IMR-90 (cell line): Measurements from ENCODE around the gene CTIF. TPM values are rescaled to one million over a fixed set of nuclear protein-coding genes. Genes with fewer than 3 reads are reported as not detected.

Experiments used
- ATAC-seq: fragments of 200-7000 bp; cut with Tn5 transposase; 2 replicates; pipeline ENCODE4 v1.9.1; 2020; ENCODE audit warnings: low read depth, mild to moderate bottlenecking, moderate library complexity
- BruUV-seq: library from RNA; stranded (reverse); fragments of 400-500 nt; replicated peaks from 2 replicates; lab custom pipeline; 2021; lab: Mats Ljungman, UMichigan
- CTCF ChIA-PET: fragments of 300-600 bp; formaldehyde crosslinking; extraction: SDS; loops from one replicate; lab custom pipeline; 2021; ENCODE audit warnings: antibody characterized with exemption; lab: Yijun Ruan, JAX
- POLR2A ChIA-PET: fragments of 300-600 bp; sonication (Branson Sonifier 250); formaldehyde crosslinking; loops from one replicate; lab custom pipeline; 2022; ENCODE audit warnings: antibody characterized with exemption; ENCODE audit not compliant: unreplicated experiment; lab: Charles Lee
- DNase-seq: peaks from one replicate; pipeline ENCODE4 v3.0.0; 2013
- H2AFZ ChIP-seq: replicated peaks from 2 replicates; pipeline ENCODE3; 2013; ENCODE audit warnings: low read length, mild to moderate bottlenecking; ENCODE audit not compliant: poor library complexity
- H2AK5ac ChIP-seq: 2 replicates; pipeline ENCODE4 v1.6.1; 2013; ENCODE audit warnings: low read depth, low read length, inconsistent platforms
- H2AK9ac ChIP-seq: replicated peaks from 2 replicates; pipeline ENCODE3; 2013; ENCODE audit warnings: mild to moderate bottlenecking, low read depth, low read length, moderate library complexity; ENCODE audit not compliant: poor library complexity
- H2BK120ac ChIP-seq: 2 replicates; pipeline ENCODE4 v1.6.1; 2013; ENCODE audit warnings: low read depth, low read length, inconsistent platforms
- H2BK15ac ChIP-seq: 3 replicates; pipeline ENCODE4 v1.6.1; 2013; ENCODE audit warnings: low read depth, low read length, inconsistent platforms
- H2BK20ac ChIP-seq: 2 replicates; pipeline ENCODE4 v1.6.1; 2013; ENCODE audit warnings: low read depth, mild to moderate bottlenecking, inconsistent platforms, low read length, moderate library complexity
- H2BK5ac ChIP-seq: 2 replicates; pipeline ENCODE4 v1.6.1; 2013; ENCODE audit warnings: mild to moderate bottlenecking, low read depth, low read length, inconsistent platforms; ENCODE audit not compliant: poor library complexity, severe bottlenecking
- H3K14ac ChIP-seq: replicated peaks from 2 replicates; pipeline ENCODE4 v1.6.1; 2013; ENCODE audit warnings: low read depth, low read length, inconsistent platforms
- H3K18ac ChIP-seq: 2 replicates; pipeline ENCODE4 v1.6.1; 2013; ENCODE audit warnings: low read depth, low read length, control low read depth
- H3K23ac ChIP-seq: 2 replicates; pipeline ENCODE4 v1.6.1; 2013; ENCODE audit warnings: low read depth, low read length, inconsistent platforms
- H3K27ac ChIP-seq: 2 replicates; pipeline ENCODE4 v1.5.1; 2013; ENCODE audit warnings: mild to moderate bottlenecking, control low read depth, low read length; ENCODE audit not compliant: insufficient read depth
- H3K27me3 ChIP-seq: 2 replicates; pipeline ENCODE4 v1.6.1; 2013; ENCODE audit warnings: low read length; ENCODE audit not compliant: control insufficient read depth, insufficient read depth
- H3K36me3 ChIP-seq: 2 replicates; pipeline ENCODE4 v1.6.1; 2013; ENCODE audit warnings: low read length, mixed read lengths; ENCODE audit not compliant: control insufficient read depth, insufficient read depth
- H3K4ac ChIP-seq: 2 replicates; pipeline ENCODE4 v1.6.1; 2013; ENCODE audit warnings: low read depth, low read length, inconsistent platforms
- H3K4me1 ChIP-seq: 2 replicates; pipeline ENCODE4 v1.6.1; 2013; ENCODE audit warnings: low read length, mixed read lengths; ENCODE audit not compliant: control insufficient read depth, insufficient read depth
- H3K4me2 ChIP-seq: 2 replicates; pipeline ENCODE4 v1.6.1; 2013; ENCODE audit warnings: low read depth, mild to moderate bottlenecking, control low read depth, low read length, moderate library complexity
- H3K4me3 ChIP-seq: 2 replicates; pipeline ENCODE4 v1.5.1; 2013; ENCODE audit warnings: low read depth, mild to moderate bottlenecking, control low read depth, low read length, moderate library complexity; ENCODE audit not compliant: insufficient read depth
- H3K56ac ChIP-seq: 2 replicates; pipeline ENCODE4 v1.6.1; 2013; ENCODE audit warnings: low read length, inconsistent platforms; ENCODE audit not compliant: insufficient read depth; ENCODE audit errors: extremely low read depth
- H3K79me1 ChIP-seq, 2 experiments: 2 replicates each; pipeline ENCODE4 v1.6.1; 2013; ENCODE audit warnings: low read length in 2 of 2, inconsistent platforms in 1 of 2, low read depth in 1 of 2
- H3K9ac ChIP-seq: 2 replicates; pipeline ENCODE4 v1.6.1; 2013; ENCODE audit warnings: low read depth, low read length, control low read depth
- H3K9me1 ChIP-seq: 2 replicates; pipeline ENCODE4 v1.6.1; 2013; ENCODE audit warnings: low read length, inconsistent platforms; ENCODE audit not compliant: insufficient read depth
- H3K9me3 ChIP-seq: 2 replicates; pipeline ENCODE4 v1.6.1; 2013; ENCODE audit warnings: low read length; ENCODE audit not compliant: control insufficient read depth, insufficient read depth
- H4K20me1 ChIP-seq: 2 replicates; pipeline ENCODE4 v1.6.1; 2013; ENCODE audit warnings: low read length, inconsistent platforms; ENCODE audit not compliant: insufficient read depth
- H4K5ac ChIP-seq: 2 replicates; pipeline ENCODE4 v1.6.1; 2013; ENCODE audit warnings: mild to moderate bottlenecking, low read depth, low read length, control low read depth
- H4K8ac ChIP-seq, 2 experiments: 2 replicates each; pipeline ENCODE4 v1.6.1; 2013; ENCODE audit warnings: low read depth in 2 of 2, low read length in 2 of 2, control low read depth in 1 of 2, inconsistent platforms in 1 of 2
- H4K91ac ChIP-seq: 2 replicates; pipeline ENCODE4 v1.6.1; 2013; ENCODE audit warnings: low read depth, low read length, inconsistent platforms; ENCODE audit not compliant: insufficient read depth
- CHD1 ChIP-seq: IDR thresholded peaks from 2 replicates; pipeline ENCODE4 v1.6.1; 2012; ENCODE audit warnings: low read depth, low read length, improper control_type of control experiment
- ELK1 ChIP-seq: fragments of 150-350 bp; IDR thresholded peaks from 2 replicates; pipeline ENCODE4 v1.6.1; 2016; ENCODE audit warnings: low read depth, mild to moderate bottlenecking, low read length, moderate library complexity, borderline replicate concordance
- MAFK ChIP-seq: IDR thresholded peaks from 2 replicates; pipeline ENCODE4 v1.6.1; 2012; ENCODE audit warnings: low read depth, low read length, improper control_type of control experiment
- SMC3 ChIP-seq: fragments of 150-350 bp; IDR thresholded peaks from 2 replicates; pipeline ENCODE4 v1.6.1; 2016; ENCODE audit warnings: low read depth, mild to moderate bottlenecking, antibody characterized with exemption, low read length, moderate library complexity
- WGBS, 2 experiments: methylation state at CpG; one replicate each; pipeline versions ENCODE4 v1.1.5 to v1.1.7; 2013; ENCODE audit warnings: missing lambda C conversion rate in 2 of 2; ENCODE audit not compliant: insufficient read length in 1 of 2; ENCODE audit errors: extremely low coverage in 2 of 2; 5-methylcytosine and 5-hydroxymethylcytosine counted together
- dilution Hi-C: fragments of 300-500 bp; cut with HindIII; formaldehyde crosslinking; loops from one replicate; pipeline ENCODE4 v1.14.3; 2018; ENCODE audit warnings: low sequenced_read_pairs; ENCODE audit not compliant: unreplicated experiment
- in situ Hi-C: fragments of 300-500 bp; cut with MboI; formaldehyde crosslinking; loops from 3 replicates; pipeline ENCODE4 v1.14.3; 2019; ENCODE audit warnings: low sequenced_read_pairs, inconsistent platforms, mixed read lengths
- intact Hi-C: fragments of 100-400 bp; cut with micrococcal nuclease; formaldehyde crosslinking; loops from 2 replicates; pipeline ENCODE4 v1.10.0; 2022
- polyA plus RNA-seq, 3 experiments: library from polyadenylated mRNA; depleted of rRNA; stranded (reverse); fragments of >200 nt; gene quantifications; 2 replicates each; pipeline ENCODE4 v1.2.3, GENCODE V29; 2012; ENCODE audit warnings: low replicate concordance in 1 of 3
- total RNA-seq: library from RNA; depleted of rRNA; stranded (reverse); fragments of >200 nt; gene quantifications from 2 replicates; pipeline ENCODE4 v1.2.3, GENCODE V29; 2012

The CTIF gene
- total and polyA plus RNA-seq, 2 of the 4 experiments (the other 2 are of a cell fraction): 25.1 to 57.0 TPM

- Histone ChIP-seq H3K18ac (no peak overlapping the region), H2BK5ac (no peak overlapping the region), H3K23ac (peak overlapping the region; percentile 16; the same call in 1 of the 2 replicates), H3K4me3 (no peak overlapping the region), H2AK5ac (peak overlapping the region; percentile 42; the same call in 1 of the 2 replicates), H3K56ac (no peak overlapping the region), H2AFZ (no peak overlapping the region), H3K79me1 (peaks cover 38 to 87% of the 10 kb centered on the region in 2 experiments; a peak in 3 of 4 replicates), H3K9ac (no peak overlapping the region), H3K27me3 (no peaks in the 10 kb centered on the region), H3K14ac (peak overlapping the region; percentile 56; the same call in 1 of the 2 replicates), H3K9me3 (no peaks in the 10 kb centered on the region), H4K20me1 (peaks cover 25% of the 10 kb centered on the region), H3K4me1 (peaks cover 12% of the 10 kb centered on the region), H4K5ac (no peak overlapping the region), H3K27ac (no peak overlapping the region; the same call in 1 of the 2 replicates), H2BK120ac (peak overlapping the region; percentile 49; the same call in 1 of the 2 replicates), H3K36me3 (peaks cover 58% of the 10 kb centered on the region), H3K4me2 (no peak overlapping the region), H2AK9ac (no peak overlapping the region), H2BK20ac (no peak overlapping the region), H4K8ac (peak overlapping the region in 1 of 2 experiments; percentile 44; a peak in 1 of 4 replicates), H4K91ac (no peak overlapping the region), H2BK15ac (no peak overlapping the region), H3K9me1 (peaks cover 37% of the 10 kb centered on the region), H3K4ac (peak overlapping the region; percentile 58; the same call in 1 of the 2 replicates)
- TF ChIP-seq CHD1: no peak
- no peak for TF ChIP-seq SMC3
- no peak for TF ChIP-seq ELK1
- no peak for TF ChIP-seq MAFK
- POLR2A ChIA-PET: no interaction called here
- ATAC-seq: no peak
- no peak for DNase-seq
- dilution Hi-C loops (no loop called here), intact Hi-C loops (no loop called here), in situ Hi-C loops (no loop called here)
- no CpG with 5 or more reads among the region's 6 CpGs for WGBS, 2 experiments
- CTCF ChIA-PET: no interaction called here
- no TSS peak for BruUV-seq
Measured at GRCh38 chr18:48800466-48800865, 261.6 kb downstream of the CTIF start.
